ENCODE data around the gene GSK3B. TPM values are rescaled to one million over a fixed set of nuclear protein-coding genes. Genes with fewer than 3 reads are reported as not detected.

The GSK3B gene
- total and polyA plus RNA-seq, 2 donors (not counting 1 experiment from before 2014, with no cell fraction given) = 12.3 to 33.3 TPM

DNA sequence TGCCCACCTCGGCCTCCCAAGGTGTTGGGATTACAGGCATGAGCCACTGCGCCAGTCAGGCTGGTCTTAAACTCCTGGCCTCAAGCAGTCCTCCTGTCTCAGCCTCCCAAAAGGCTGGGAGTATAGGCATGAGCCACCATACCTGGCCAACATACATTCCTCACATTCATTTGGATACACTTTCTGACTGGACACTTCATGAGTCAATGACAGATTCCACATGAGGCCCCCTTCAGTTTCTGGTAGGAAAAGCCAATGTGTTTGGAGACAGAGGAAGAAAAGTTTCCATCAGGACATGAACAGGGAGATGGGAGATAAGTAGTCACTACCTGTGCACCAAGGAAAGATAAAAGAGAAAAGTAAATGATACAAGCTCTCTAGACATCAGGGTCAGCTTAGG is 49.4 kb upstream of the GSK3B start:
- no peaks in the 10 kb centered on the region for H3K27me3 Mint-ChIP-seq
- H3K4me2 ChIP-seq (replicated peaks; ENCODE audit: low read depth, low read length, poor library complexity, severe bottlenecking) = no peak overlapping the region
- no peak for DNase-seq
- H3K4me1 ChIP-seq (ENCODE audit: control insufficient read depth in 2 of 2, insufficient read depth in 2 of 2, low read length in 2 of 2) = no peaks in the 10 kb centered on the region
- no peak overlapping the region for H3K4me3 Mint-ChIP-seq
- H4K20me1 ChIP-seq (ENCODE audit: control insufficient read depth, insufficient read depth, low read length, poor library complexity, severe bottlenecking) = no peaks in the 10 kb centered on the region
- H3K79me2 ChIP-seq (ENCODE audit: control insufficient read depth, insufficient read depth, low read length) = no peaks in the 10 kb centered on the region
- intact Hi-C loops (cut with micrococcal nuclease) = no loop called here
- CTCF ChIA-PET = interaction anchor here (7.6 kb wide), 1 partner anchor 252 kb away, joined by 151 read pairs; no protein-coding TSS in a partner anchor
- H3K9me3 Mint-ChIP-seq (ENCODE audit: insufficient read depth) = no peaks in the 10 kb centered on the region
- H3K9ac ChIP-seq (ENCODE audit: low read length) = no peak overlapping the region
- H3K36me3 ChIP-seq (replicated peaks in 1 of 2; ENCODE audit: control extremely low read depth in 1 of 2, control insufficient read depth in 1 of 2, extremely low read depth in 1 of 2, insufficient read depth in 2 of 2, low read length in 1 of 2) = no peaks in the 10 kb centered on the region
- no peak for ATAC-seq (ENCODE audit: low read depth)
- no peak overlapping the region for H3K27ac ChIP-seq (ENCODE audit: low read length in 2 of 2)
- no peak overlapping the region for H3K4me3 ChIP-seq (ENCODE audit: control extremely low read depth in 1 of 5, extremely low read depth in 1 of 5, insufficient read depth in 1 of 5, low read depth in 2 of 5, low read length in 4 of 5)
- POLR2A ChIA-PET = no interaction called here
- no peak overlapping the region for H2AFZ ChIP-seq (ENCODE audit: insufficient read depth, low read depth, low read length, poor library complexity, severe bottlenecking)
- 94% methylated on average over 2 of the region's 2 CpGs for WGBS (ENCODE audit: insufficient coverage)
- H3K9me3 ChIP-seq (ENCODE audit: control extremely low read depth in 1 of 3, control insufficient read depth in 2 of 3, insufficient read depth in 1 of 3, low read length in 2 of 3) = peaks cover 0 to 3% (median 0%) of the 10 kb centered on the region in 3 donors
- H3K27me3 ChIP-seq (replicated peaks in 1 of 4; ENCODE audit: control extremely low read depth in 1 of 4, control insufficient read depth in 3 of 4, insufficient read depth in 4 of 4, low read length in 3 of 4) = no peaks in the 10 kb centered on the region
- H3K4me1 Mint-ChIP-seq = no peaks in the 10 kb centered on the region
- no peak overlapping the region for H3K27ac Mint-ChIP-seq
- TF ChIP-seq EZH2 (IDR thresholded peaks at IDR 0.05; ENCODE audit: borderline replicate concordance, insufficient read depth, low read depth, low read length, poor library complexity, severe bottlenecking) = no peak
- TF ChIP-seq, protein P1, sequence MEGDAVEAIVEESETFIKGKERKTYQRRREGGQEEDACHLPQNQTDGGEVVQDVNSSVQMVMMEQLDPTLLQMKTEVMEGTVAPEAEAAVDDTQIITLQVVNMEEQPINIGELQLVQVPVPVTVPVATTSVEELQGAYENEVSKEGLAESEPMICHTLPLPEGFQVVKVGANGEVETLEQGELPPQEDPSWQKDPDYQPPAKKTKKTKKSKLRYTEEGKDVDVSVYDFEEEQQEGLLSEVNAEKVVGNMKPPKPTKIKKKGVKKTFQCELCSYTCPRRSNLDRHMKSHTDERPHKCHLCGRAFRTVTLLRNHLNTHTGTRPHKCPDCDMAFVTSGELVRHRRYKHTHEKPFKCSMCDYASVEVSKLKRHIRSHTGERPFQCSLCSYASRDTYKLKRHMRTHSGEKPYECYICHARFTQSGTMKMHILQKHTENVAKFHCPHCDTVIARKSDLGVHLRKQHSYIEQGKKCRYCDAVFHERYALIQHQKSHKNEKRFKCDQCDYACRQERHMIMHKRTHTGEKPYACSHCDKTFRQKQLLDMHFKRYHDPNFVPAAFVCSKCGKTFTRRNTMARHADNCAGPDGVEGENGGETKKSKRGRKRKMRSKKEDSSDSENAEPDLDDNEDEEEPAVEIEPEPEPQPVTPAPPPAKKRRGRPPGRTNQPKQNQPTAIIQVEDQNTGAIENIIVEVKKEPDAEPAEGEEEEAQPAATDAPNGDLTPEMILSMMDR (IDR thresholded peaks at IDR 0.05) = no peak

DNA sequence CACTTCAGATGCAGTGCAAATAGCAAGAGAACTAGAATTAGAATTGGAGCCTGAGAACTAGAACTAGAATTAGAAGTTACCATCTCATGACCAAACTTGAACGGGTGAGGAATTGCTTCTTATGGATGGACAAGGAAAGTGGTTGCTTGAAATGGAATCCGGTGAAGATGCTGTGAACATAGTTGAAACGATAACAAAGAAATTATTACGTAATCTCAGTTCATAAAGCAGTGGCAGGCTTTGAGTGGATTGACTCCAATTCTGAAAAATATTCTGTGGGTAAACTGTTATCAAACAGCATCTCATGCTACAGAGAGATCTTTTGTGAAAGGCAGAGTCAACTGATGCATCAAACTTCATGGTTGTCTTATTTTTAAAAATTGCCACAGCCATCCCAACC is 48.0 kb upstream of the GSK3B start:
- no peak overlapping the region for H3K27ac Mint-ChIP-seq
- Histone ChIP-seq H3K36me3 (replicated peaks in 1 of 2; ENCODE audit: control extremely low read depth in 1 of 2, control insufficient read depth in 1 of 2, extremely low read depth in 1 of 2, insufficient read depth in 2 of 2, low read length in 1 of 2) (no peaks in the 10 kb centered on the region), H3K79me2 (ENCODE audit: control insufficient read depth, insufficient read depth, low read length) (no peaks in the 10 kb centered on the region), H3K4me2 (replicated peaks; ENCODE audit: low read depth, low read length, poor library complexity, severe bottlenecking) (no peak overlapping the region), H3K4me1 (ENCODE audit: control insufficient read depth in 2 of 2, insufficient read depth in 2 of 2, low read length in 2 of 2) (no peaks in the 10 kb centered on the region), H2AFZ (ENCODE audit: insufficient read depth, low read depth, low read length, poor library complexity, severe bottlenecking) (no peak overlapping the region), H3K9ac (ENCODE audit: low read length) (no peak overlapping the region), H4K20me1 (ENCODE audit: control insufficient read depth, insufficient read depth, low read length, poor library complexity, severe bottlenecking) (no peaks in the 10 kb centered on the region), H3K4me3 (ENCODE audit: control extremely low read depth in 1 of 5, extremely low read depth in 1 of 5, insufficient read depth in 1 of 5, low read depth in 2 of 5, low read length in 4 of 5) (no peak overlapping the region), H3K27ac (ENCODE audit: low read length in 2 of 2) (no peak overlapping the region), H3K9me3 (ENCODE audit: control extremely low read depth in 1 of 3, control insufficient read depth in 2 of 3, insufficient read depth in 1 of 3, low read length in 2 of 3) (peaks cover 0 to 3% (median 0%) of the 10 kb centered on the region in 3 donors), H3K27me3 (replicated peaks in 1 of 4; ENCODE audit: control extremely low read depth in 1 of 4, control insufficient read depth in 3 of 4, insufficient read depth in 4 of 4, low read length in 3 of 4) (no peaks in the 10 kb centered on the region)
- H3K27me3 Mint-ChIP-seq = no peaks in the 10 kb centered on the region
- intact Hi-C loops (cut with micrococcal nuclease) = no loop called here
- H3K9me3 Mint-ChIP-seq (ENCODE audit: insufficient read depth) = no peaks in the 10 kb centered on the region
- H3K4me1 Mint-ChIP-seq = no peaks in the 10 kb centered on the region
- ChIA-PET POLR2A (no interaction called here), CTCF (no interaction called here)
- no peak overlapping the region for H3K4me3 Mint-ChIP-seq
- no peak for TF ChIP-seq EZH2 (IDR thresholded peaks at IDR 0.05; ENCODE audit: borderline replicate concordance, insufficient read depth, low read depth, low read length, poor library complexity, severe bottlenecking)
- TF ChIP-seq, protein P1 (IDR thresholded peaks at IDR 0.05) = no peak
- ATAC-seq (ENCODE audit: low read depth) (no peak), DNase-seq (no peak)
- 100% methylated on average over 2 of the region's 4 CpGs for WGBS (ENCODE audit: insufficient coverage)

All from B cell (primary cell).